ENCODE data around the gene PCBP2.
A peak's percentile ranks its signal among the peaks of the same experiment; 100 is the strongest.

PCBP2 gene

DNA sequence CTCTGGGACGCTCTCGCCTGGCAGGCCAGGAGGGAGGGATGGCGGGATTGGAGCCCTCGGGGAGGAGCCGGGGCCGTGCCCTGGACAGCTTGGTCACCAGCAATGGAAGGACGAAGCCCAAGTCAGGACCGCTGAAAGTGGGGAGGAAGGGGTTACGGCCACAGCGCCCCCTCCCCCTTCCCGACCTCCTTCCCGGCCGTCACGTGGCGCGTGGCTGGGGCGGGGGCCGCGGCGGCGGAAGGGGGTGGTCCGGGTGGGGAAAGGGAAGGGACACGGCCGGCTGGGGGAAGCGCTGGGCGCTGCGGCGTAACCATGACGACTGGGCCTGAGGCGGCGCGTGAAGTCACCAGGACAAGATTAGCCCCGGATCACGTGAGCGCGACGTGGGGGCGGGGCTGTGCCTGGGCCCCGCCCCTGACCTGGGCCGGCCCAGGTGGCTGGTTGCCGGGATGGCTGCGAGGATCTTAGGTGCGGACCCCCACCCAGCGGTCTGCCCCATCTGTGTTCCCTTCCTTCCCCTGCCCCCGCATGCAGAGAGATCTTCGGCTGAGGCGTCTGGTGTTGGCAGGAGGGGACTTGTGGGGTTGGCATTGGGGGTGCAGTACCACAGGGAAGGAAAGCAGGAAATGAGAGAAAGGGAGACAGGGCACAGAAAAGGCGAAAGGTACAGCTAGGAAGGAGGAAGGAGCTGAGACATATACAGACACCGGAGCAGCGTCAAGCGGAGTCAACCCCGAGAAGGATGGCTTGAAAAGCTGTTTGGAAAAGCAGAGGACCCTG is 41.1 kb downstream of the PCBP2 start:
- DNase-seq (ENCODE audit: low read depth in 1 of 2, low spot score in 1 of 2): peak; percentile 76 to 80

- no peak for DNase-seq (ENCODE audit: low read depth in 1 of 2, low spot score in 1 of 2)
Observed at GRCh38 chr12:53493610-53494391, 41.9 kb downstream of the PCBP2 start.

DNA sequence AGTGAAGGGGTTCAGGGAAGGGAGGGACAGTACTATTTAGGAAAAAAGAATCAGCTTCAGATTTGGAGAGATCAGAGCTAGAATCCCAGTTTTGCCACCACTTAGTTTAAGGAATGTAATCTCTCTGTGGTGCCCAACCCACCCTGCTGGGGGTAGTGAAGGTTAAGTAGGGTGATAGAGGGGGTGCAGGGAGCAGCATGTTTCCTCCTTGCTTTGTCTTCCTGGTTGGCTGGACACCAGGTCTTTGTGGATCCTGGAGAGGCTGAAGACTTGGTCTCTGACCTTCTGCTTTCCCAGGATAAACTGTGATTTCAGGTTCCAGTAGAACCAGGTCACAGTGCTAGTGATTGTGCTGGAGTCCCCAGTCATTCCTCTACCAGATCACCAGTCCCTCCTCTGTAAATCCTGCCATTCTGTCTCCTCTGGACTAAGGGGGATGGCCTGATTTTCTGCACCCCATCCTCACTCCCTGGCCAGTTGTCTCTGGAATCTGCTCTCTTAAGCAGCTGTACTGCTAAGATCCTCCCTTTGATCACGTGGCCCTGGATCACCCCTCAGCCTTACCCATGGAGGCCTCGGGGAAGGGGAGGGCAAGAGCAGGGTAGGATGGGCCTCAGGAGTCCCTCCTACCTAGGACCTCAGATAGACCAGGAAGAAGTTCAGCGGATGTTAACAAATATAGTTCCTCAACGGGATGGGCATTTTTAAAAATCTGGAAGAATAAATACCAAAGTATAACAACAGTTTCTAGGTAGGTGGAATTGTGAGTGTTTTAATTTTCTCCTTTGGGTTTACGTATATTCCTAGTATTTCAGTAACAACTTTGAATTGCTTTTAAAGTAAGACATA is 44.2 kb downstream of the PCBP2 start:
- DNase-seq (ENCODE audit: low read depth in 1 of 2, low spot score in 1 of 2): no peak

DNA sequence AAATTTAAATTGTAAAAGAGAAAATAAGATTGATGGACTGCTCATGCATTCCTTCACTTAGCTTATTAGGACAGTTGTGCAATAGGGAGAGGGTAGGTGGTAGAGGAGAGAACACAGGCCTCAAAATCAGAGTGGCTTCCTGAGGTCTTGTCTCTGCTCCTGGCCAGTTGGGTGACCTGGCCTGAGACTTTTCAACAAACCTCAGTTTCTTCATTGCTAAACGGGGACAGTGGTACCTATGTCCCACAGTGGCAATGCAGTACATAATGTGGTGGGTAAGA is 44.8 kb downstream of the PCBP2 start:
- no peak for DNase-seq (ENCODE audit: low read depth in 1 of 2, low spot score in 1 of 2)

- DNase-seq (ENCODE audit: low read depth in 1 of 2, low spot score in 1 of 2): no peak
Observed at GRCh38 chr12:53497461-53497860, 45.6 kb downstream of the PCBP2 start.

DNA sequence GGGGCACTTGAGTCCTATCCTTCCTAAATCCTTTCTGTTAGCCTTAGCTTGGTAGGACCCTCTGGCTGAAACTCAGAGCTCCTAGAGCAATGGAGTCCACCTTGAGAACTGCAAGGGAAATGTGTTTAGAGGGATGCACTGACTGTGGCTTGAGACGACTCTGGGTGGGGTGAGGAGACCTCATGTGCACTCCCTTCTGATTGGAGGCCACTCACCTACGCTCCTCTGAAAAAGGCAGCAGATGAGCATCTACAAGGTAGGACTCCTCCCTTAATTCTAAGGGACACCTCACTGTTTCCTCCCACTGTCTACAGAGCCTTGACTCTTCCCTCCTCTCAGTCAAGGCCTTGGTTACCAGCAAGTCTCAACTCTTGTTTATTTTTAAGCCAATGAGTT is 46.3 kb downstream of the PCBP2 start:
- no peak for DNase-seq (ENCODE audit: low read depth in 1 of 2, low spot score in 1 of 2)

- DNase-seq (ENCODE audit: low read depth in 1 of 2, low spot score in 1 of 2): peak in 1 of 2 donors; percentile 42
Observed at GRCh38 chr12:53499266-53500141, 47.6 kb downstream of the PCBP2 start, which contains the start of gene MAP3K12. Gene MAP3K12 (minus strand): TSS chr12:53499458. CDS start chr12:53487391, 12,067 bp downstream.

GRCh38 chr12:53500142-53500775 is 48.4 kb downstream of the PCBP2 start:
- DNase-seq (ENCODE audit: low read depth in 1 of 2, low spot score in 1 of 2): no peak

- peak; percentile 91 to 94 for DNase-seq (ENCODE audit: low read depth in 1 of 2, low spot score in 1 of 2)
Observed at GRCh38 chr12:53500776-53501614, 49.1 kb downstream of the PCBP2 start, which contains the start of gene TARBP2. Gene TARBP2 (plus strand): TSS chr12:53501283. CDS start chr12:53501409, 126 bp downstream.

- no peak for DNase-seq (ENCODE audit: low read depth in 1 of 2, low spot score in 1 of 2)
Observed at GRCh38 chr12:53501615-53502181, 49.8 kb downstream of the PCBP2 start.

GRCh38 chr12:53502331-53502730 is 50.4 kb downstream of the PCBP2 start:
- DNase-seq (ENCODE audit: low read depth in 1 of 2, low spot score in 1 of 2): no peak

DNA sequence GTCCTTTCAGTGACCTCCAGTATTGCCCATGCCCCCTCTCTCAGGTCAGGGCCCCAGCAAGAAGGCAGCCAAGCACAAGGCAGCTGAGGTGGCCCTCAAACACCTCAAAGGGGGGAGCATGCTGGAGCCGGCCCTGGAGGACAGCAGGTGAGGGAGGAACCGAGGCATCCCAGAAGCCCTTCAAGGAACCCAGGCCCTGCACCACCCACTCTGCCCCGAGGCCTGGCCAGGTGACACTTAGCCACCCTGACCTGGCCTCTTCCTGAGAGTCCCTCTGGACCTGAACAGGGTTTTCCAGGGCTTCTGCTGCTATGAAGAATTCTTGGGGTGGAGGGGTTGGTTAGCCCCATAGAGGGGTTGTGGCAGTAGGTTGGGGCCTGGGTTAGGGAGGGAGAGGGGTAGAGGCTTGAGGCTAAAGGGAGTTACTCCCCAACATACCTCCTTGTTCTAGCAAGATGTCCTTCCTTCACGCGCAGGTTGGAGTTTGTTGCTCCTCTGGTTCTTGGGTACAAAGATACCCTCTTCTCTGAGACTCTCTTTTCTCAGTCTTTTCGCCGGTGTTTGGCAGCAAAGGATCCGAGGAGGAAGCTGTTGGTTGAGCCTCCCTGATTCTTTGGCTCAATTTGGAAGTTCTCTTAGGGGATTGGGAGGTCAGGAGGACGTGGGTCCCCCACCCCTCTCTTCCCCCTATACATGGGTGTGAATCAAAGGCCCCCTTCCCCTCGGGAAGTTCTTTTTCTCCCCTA is 51.3 kb downstream of the PCBP2 start:
- no peak for DNase-seq (ENCODE audit: low read depth in 1 of 2, low spot score in 1 of 2)

DNA sequence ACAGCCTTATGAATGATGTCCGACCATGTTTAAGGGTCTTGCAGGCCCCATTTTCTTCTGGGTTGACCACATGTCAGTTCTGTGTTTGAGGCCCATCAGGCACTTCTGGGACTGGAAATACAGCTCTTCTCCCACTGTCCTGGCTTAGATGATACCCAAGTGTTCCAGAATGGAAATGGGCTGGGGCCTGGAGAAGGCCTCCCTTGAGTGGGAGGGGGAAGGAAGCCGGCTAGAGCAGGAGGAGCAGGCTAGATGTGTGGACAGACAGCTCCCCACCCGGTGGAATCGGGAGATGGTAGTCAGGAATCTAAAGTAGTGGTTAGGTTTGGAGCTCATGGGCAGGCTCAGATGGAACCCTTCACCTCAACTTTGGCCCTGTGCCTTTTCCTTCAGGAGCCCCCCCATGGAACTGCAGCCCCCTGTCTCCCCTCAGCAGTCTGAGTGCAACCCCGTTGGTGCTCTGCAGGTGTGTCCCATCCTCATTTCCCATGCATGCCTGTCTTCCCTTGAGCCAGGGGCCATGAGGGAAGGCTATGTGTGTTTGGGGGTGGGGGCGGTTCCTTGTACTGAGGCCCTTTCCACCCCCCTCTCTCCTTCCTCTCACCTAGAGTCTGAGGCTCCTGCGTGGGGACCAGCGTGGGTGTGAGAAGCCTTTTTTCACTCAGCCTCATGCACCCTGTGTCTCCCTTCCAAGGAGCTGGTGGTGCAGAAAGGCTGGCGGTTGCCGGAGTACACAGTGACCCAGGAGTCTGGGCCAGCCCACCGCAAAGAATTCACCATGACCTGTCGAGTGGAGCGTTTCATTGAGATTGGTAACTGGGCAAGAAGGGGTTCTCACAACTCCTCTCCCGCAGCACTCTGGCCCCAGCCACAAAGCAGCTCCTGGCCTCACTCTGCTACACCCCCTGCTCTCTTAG is 52.4 kb downstream of the PCBP2 start:
- DNase-seq (ENCODE audit: low read depth in 1 of 2, low spot score in 1 of 2): no peak

- no peak for DNase-seq (ENCODE audit: low read depth in 1 of 2, low spot score in 1 of 2)
Observed at GRCh38 chr12:53505086-53505485, 53.2 kb downstream of the PCBP2 start.

DNA sequence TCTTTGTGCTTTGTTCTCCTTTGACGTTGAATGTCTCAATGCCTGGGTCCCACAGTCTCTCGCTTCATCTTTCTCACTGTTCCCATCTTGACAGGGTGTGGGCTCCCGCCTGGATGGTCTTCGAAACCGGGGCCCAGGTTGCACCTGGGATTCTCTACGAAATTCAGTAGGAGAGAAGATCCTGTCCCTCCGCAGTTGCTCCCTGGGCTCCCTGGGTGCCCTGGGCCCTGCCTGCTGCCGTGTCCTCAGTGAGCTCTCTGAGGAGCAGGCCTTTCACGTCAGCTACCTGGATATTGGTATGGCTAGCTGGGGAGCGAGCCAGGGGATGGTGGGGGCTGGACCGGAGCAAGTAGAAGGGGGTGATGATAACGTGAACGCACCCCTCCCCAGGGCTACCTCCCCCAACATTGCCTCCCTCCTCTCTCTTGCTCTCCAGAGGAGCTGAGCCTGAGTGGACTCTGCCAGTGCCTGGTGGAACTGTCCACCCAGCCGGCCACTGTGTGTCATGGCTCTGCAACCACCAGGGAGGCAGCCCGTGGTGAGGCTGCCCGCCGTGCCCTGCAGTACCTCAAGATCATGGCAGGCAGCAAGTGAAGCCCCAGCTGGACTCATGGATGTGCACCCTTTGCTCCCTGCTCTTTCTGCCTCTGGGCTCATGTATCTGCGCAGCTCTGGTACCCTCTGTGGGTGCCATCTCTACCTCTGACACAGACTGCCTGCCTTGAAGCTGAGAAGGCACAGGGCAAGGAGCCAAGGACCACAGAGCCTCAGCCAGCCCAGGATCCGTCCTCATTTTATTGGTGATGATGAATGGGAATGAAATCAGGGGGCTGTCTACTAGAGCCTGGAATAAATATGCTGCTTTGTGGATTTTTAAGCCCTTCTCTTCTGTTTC is 53.9 kb downstream of the PCBP2 start:
- no peak for DNase-seq (ENCODE audit: low read depth in 1 of 2, low spot score in 1 of 2)

DNA sequence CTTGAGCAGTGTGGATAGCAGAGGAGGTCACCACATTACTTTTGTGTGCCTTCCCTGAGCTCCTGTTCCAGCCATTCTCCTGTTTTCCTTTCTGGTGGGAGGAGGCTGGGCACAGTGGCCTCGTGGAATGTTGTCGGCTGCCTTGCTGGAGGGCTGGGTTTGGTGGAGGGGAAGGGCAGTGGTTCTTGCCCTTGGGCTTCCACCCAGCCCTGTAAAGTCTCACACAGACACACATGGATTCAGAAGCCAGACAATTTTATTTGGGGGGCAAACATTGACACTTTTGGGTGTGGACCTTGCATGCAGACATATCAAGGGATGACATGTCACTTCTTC is 54.5 kb downstream of the PCBP2 start:
- no peak for DNase-seq (ENCODE audit: low read depth in 1 of 2, low spot score in 1 of 2)

Data from stimulated activated CD4-positive, alpha-beta T cell treated with anti-CD3 and anti-CD28 coated beads, Interleukin-15, amount 100 ng/mL, for 1 hour (primary cell).